IMR-90 (cell line): Measurements from ENCODE around the gene COG3. TPM values are rescaled to one million over a fixed set of nuclear protein-coding genes. Genes with fewer than 3 reads are reported as not detected.

Experiments used
- ATAC-seq: fragments of 200-7000 bp; cut with Tn5 transposase; 2 replicates; pipeline ENCODE4 v1.9.1; 2020; ENCODE audit warnings: low read depth, mild to moderate bottlenecking, moderate library complexity
- BruUV-seq: library from RNA; stranded (reverse); fragments of 400-500 nt; replicated peaks from 2 replicates; lab custom pipeline; 2021; lab: Mats Ljungman, UMichigan
- CTCF ChIA-PET: fragments of 300-600 bp; formaldehyde crosslinking; extraction: SDS; loops from one replicate; lab custom pipeline; 2021; ENCODE audit warnings: antibody characterized with exemption; lab: Yijun Ruan, JAX
- POLR2A ChIA-PET: fragments of 300-600 bp; sonication (Branson Sonifier 250); formaldehyde crosslinking; loops from one replicate; lab custom pipeline; 2022; ENCODE audit warnings: antibody characterized with exemption; ENCODE audit not compliant: unreplicated experiment; lab: Charles Lee
- DNase-seq: peaks from one replicate; pipeline ENCODE4 v3.0.0; 2013
- H2AFZ ChIP-seq: replicated peaks from 2 replicates; pipeline ENCODE3; 2013; ENCODE audit warnings: low read length, mild to moderate bottlenecking; ENCODE audit not compliant: poor library complexity
- H2AK5ac ChIP-seq: 2 replicates; pipeline ENCODE4 v1.6.1; 2013; ENCODE audit warnings: low read depth, low read length, inconsistent platforms
- H2AK9ac ChIP-seq: replicated peaks from 2 replicates; pipeline ENCODE3; 2013; ENCODE audit warnings: mild to moderate bottlenecking, low read depth, low read length, moderate library complexity; ENCODE audit not compliant: poor library complexity
- H2BK120ac ChIP-seq: 2 replicates; pipeline ENCODE4 v1.6.1; 2013; ENCODE audit warnings: low read depth, low read length, inconsistent platforms
- H2BK15ac ChIP-seq: 3 replicates; pipeline ENCODE4 v1.6.1; 2013; ENCODE audit warnings: low read depth, low read length, inconsistent platforms
- H2BK20ac ChIP-seq: 2 replicates; pipeline ENCODE4 v1.6.1; 2013; ENCODE audit warnings: low read depth, mild to moderate bottlenecking, inconsistent platforms, low read length, moderate library complexity
- H2BK5ac ChIP-seq: 2 replicates; pipeline ENCODE4 v1.6.1; 2013; ENCODE audit warnings: mild to moderate bottlenecking, low read depth, low read length, inconsistent platforms; ENCODE audit not compliant: poor library complexity, severe bottlenecking
- H3K14ac ChIP-seq: replicated peaks from 2 replicates; pipeline ENCODE4 v1.6.1; 2013; ENCODE audit warnings: low read depth, low read length, inconsistent platforms
- H3K18ac ChIP-seq: 2 replicates; pipeline ENCODE4 v1.6.1; 2013; ENCODE audit warnings: low read depth, low read length, control low read depth
- H3K23ac ChIP-seq: 2 replicates; pipeline ENCODE4 v1.6.1; 2013; ENCODE audit warnings: low read depth, low read length, inconsistent platforms
- H3K27ac ChIP-seq: 2 replicates; pipeline ENCODE4 v1.5.1; 2013; ENCODE audit warnings: mild to moderate bottlenecking, control low read depth, low read length; ENCODE audit not compliant: insufficient read depth
- H3K27me3 ChIP-seq: 2 replicates; pipeline ENCODE4 v1.6.1; 2013; ENCODE audit warnings: low read length; ENCODE audit not compliant: control insufficient read depth, insufficient read depth
- H3K36me3 ChIP-seq: 2 replicates; pipeline ENCODE4 v1.6.1; 2013; ENCODE audit warnings: low read length, mixed read lengths; ENCODE audit not compliant: control insufficient read depth, insufficient read depth
- H3K4ac ChIP-seq: 2 replicates; pipeline ENCODE4 v1.6.1; 2013; ENCODE audit warnings: low read depth, low read length, inconsistent platforms
- H3K4me1 ChIP-seq: 2 replicates; pipeline ENCODE4 v1.6.1; 2013; ENCODE audit warnings: low read length, mixed read lengths; ENCODE audit not compliant: control insufficient read depth, insufficient read depth
- H3K4me2 ChIP-seq: 2 replicates; pipeline ENCODE4 v1.6.1; 2013; ENCODE audit warnings: low read depth, mild to moderate bottlenecking, control low read depth, low read length, moderate library complexity
- H3K4me3 ChIP-seq: 2 replicates; pipeline ENCODE4 v1.5.1; 2013; ENCODE audit warnings: low read depth, mild to moderate bottlenecking, control low read depth, low read length, moderate library complexity; ENCODE audit not compliant: insufficient read depth
- H3K56ac ChIP-seq: 2 replicates; pipeline ENCODE4 v1.6.1; 2013; ENCODE audit warnings: low read length, inconsistent platforms; ENCODE audit not compliant: insufficient read depth; ENCODE audit errors: extremely low read depth
- H3K79me1 ChIP-seq, 2 experiments: 2 replicates each; pipeline ENCODE4 v1.6.1; 2013; ENCODE audit warnings: low read length in 2 of 2, inconsistent platforms in 1 of 2, low read depth in 1 of 2
- H3K9ac ChIP-seq: 2 replicates; pipeline ENCODE4 v1.6.1; 2013; ENCODE audit warnings: low read depth, low read length, control low read depth
- H3K9me1 ChIP-seq: 2 replicates; pipeline ENCODE4 v1.6.1; 2013; ENCODE audit warnings: low read length, inconsistent platforms; ENCODE audit not compliant: insufficient read depth
- H3K9me3 ChIP-seq: 2 replicates; pipeline ENCODE4 v1.6.1; 2013; ENCODE audit warnings: low read length; ENCODE audit not compliant: control insufficient read depth, insufficient read depth
- H4K20me1 ChIP-seq: 2 replicates; pipeline ENCODE4 v1.6.1; 2013; ENCODE audit warnings: low read length, inconsistent platforms; ENCODE audit not compliant: insufficient read depth
- H4K5ac ChIP-seq: 2 replicates; pipeline ENCODE4 v1.6.1; 2013; ENCODE audit warnings: mild to moderate bottlenecking, low read depth, low read length, control low read depth
- H4K8ac ChIP-seq, 2 experiments: 2 replicates each; pipeline ENCODE4 v1.6.1; 2013; ENCODE audit warnings: low read depth in 2 of 2, low read length in 2 of 2, control low read depth in 1 of 2, inconsistent platforms in 1 of 2
- H4K91ac ChIP-seq: 2 replicates; pipeline ENCODE4 v1.6.1; 2013; ENCODE audit warnings: low read depth, low read length, inconsistent platforms; ENCODE audit not compliant: insufficient read depth
- MAFK ChIP-seq: IDR thresholded peaks from 2 replicates; pipeline ENCODE4 v1.6.1; 2012; ENCODE audit warnings: low read depth, low read length, improper control_type of control experiment
- MAZ ChIP-seq: IDR thresholded peaks from 2 replicates; pipeline ENCODE4 v1.6.1; 2012; ENCODE audit warnings: low read depth, mild to moderate bottlenecking, low read length, improper control_type of control experiment, moderate library complexity, borderline replicate concordance
- MXI1 ChIP-seq: IDR thresholded peaks from 2 replicates; pipeline ENCODE4 v1.6.1; 2012; ENCODE audit warnings: low read depth, mild to moderate bottlenecking, low read length, moderate library complexity, borderline replicate concordance
- POLR2A ChIP-seq: IDR thresholded peaks from 2 replicates; pipeline ENCODE4 v1.6.1; 2012; ENCODE audit warnings: mild to moderate bottlenecking, low read depth, low read length
- RCOR1 ChIP-seq: IDR thresholded peaks from 2 replicates; pipeline ENCODE4 v1.6.1; 2012; ENCODE audit warnings: mild to moderate bottlenecking, low read length, improper control_type of control experiment; ENCODE audit not compliant: insufficient replicate concordance
- RFX5 ChIP-seq: IDR thresholded peaks from 2 replicates; pipeline ENCODE4 v1.8.0; 2012; ENCODE audit warnings: low read depth, mild to moderate bottlenecking, low read length, moderate library complexity
- WGBS, 2 experiments: methylation state at CpG; one replicate each; pipeline versions ENCODE4 v1.1.5 to v1.1.7; 2013; ENCODE audit warnings: missing lambda C conversion rate in 2 of 2; ENCODE audit not compliant: insufficient read length in 1 of 2; ENCODE audit errors: extremely low coverage in 2 of 2; 5-methylcytosine and 5-hydroxymethylcytosine counted together
- dilution Hi-C: fragments of 300-500 bp; cut with HindIII; formaldehyde crosslinking; loops from one replicate; pipeline ENCODE4 v1.14.3; 2018; ENCODE audit warnings: low sequenced_read_pairs; ENCODE audit not compliant: unreplicated experiment
- in situ Hi-C: fragments of 300-500 bp; cut with MboI; formaldehyde crosslinking; loops from 3 replicates; pipeline ENCODE4 v1.14.3; 2019; ENCODE audit warnings: low sequenced_read_pairs, inconsistent platforms, mixed read lengths
- intact Hi-C: fragments of 100-400 bp; cut with micrococcal nuclease; formaldehyde crosslinking; loops from 2 replicates; pipeline ENCODE4 v1.10.0; 2022
- polyA plus RNA-seq, 3 experiments: library from polyadenylated mRNA; depleted of rRNA; stranded (reverse); fragments of >200 nt; gene quantifications; 2 replicates each; pipeline ENCODE4 v1.2.3, GENCODE V29; 2012; ENCODE audit warnings: low replicate concordance in 1 of 3
- total RNA-seq: library from RNA; depleted of rRNA; stranded (reverse); fragments of >200 nt; gene quantifications from 2 replicates; pipeline ENCODE4 v1.2.3, GENCODE V29; 2012
- TF ChIP-seq, protein P1 (sequence below): fragments of 150-350 bp; IDR thresholded peaks from 2 replicates; pipeline ENCODE4 v1.6.1; 2016; ENCODE audit warnings: low read depth, mild to moderate bottlenecking, low read length, moderate library complexity, borderline replicate concordance

Gene COG3
- total and polyA plus RNA-seq, 2 of the 4 experiments (the other 2 are of a cell fraction), result 21.7 to 31.9 TPM

DNA sequence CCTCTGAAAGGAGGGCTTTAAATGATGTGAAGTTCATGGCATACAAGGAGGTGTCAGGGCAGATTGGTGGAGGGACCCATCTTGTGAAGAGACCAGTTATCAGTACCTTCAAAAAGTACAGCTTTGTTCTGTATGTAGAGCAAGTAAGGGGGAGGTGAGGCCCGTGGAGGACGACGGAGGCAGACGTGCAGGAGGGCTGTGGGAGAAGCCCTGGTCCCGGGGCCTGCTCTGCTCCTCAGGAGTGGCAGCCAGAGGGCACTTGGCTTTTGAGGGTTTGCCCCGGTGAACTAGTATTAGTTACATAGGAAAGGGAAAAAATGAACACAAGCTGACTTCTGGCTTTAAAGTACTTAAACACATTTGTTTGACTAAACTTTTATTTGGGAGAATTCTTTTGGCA, 42.1 kb downstream of the COG3 start:
- Histone ChIP-seq H3K79me1 (peaks cover 31 to 47% of the 10 kb centered on the region in 2 experiments), H4K91ac (no peak overlapping the region), H3K27ac (peak overlapping the region; percentile 22; the same call in 1 of the 2 replicates), H2AFZ (no peak overlapping the region), H2BK15ac (no peak overlapping the region), H2BK20ac (no peak overlapping the region), H4K20me1 (no peaks in the 10 kb centered on the region; the same call in 1 of the 2 replicates), H4K8ac (no peak overlapping the region), H3K27me3 (no peaks in the 10 kb centered on the region), H3K4me1 (peaks cover 3% of the 10 kb centered on the region; the same call in 1 of the 2 replicates), H3K9me3 (no peaks in the 10 kb centered on the region), H3K36me3 (peaks cover 35% of the 10 kb centered on the region), H2AK5ac (no peak overlapping the region), H2BK5ac (no peak overlapping the region), H2AK9ac (no peak overlapping the region), H3K4ac (no peak overlapping the region), H3K56ac (no peak overlapping the region), H3K14ac (no peak overlapping the region), H3K4me2 (no peak overlapping the region), H3K18ac (no peak overlapping the region; the same call in 1 of the 2 replicates), H3K9ac (no peak overlapping the region), H3K9me1 (peaks cover 12% of the 10 kb centered on the region), H4K5ac (peak overlapping the region; percentile 36; the same call in 1 of the 2 replicates), H3K4me3 (no peak overlapping the region), H2BK120ac (no peak overlapping the region), H3K23ac (no peak overlapping the region)
- intact Hi-C loops, result no loop called here
- CTCF ChIA-PET, result no interaction called here
- POLR2A ChIA-PET, result interaction anchor here (0.6 kb wide), 1 partner anchor 13 kb away, joined by 3 read pairs; no protein-coding TSS in a partner anchor
- DNase-seq (no peak), ATAC-seq (no peak)
- no TSS peak for BruUV-seq
- in situ Hi-C loops, result no loop called here
- TF ChIP-seq MAFK, result no peak
- TF ChIP-seq RCOR1, result no peak
- TF ChIP-seq RFX5, result no peak
- TF ChIP-seq, protein P1, sequence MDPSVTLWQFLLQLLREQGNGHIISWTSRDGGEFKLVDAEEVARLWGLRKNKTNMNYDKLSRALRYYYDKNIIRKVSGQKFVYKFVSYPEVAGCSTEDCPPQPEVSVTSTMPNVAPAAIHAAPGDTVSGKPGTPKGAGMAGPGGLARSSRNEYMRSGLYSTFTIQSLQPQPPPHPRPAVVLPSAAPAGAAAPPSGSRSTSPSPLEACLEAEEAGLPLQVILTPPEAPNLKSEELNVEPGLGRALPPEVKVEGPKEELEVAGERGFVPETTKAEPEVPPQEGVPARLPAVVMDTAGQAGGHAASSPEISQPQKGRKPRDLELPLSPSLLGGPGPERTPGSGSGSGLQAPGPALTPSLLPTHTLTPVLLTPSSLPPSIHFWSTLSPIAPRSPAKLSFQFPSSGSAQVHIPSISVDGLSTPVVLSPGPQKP, result no peak
- TF ChIP-seq MAZ, result no peak
- TF ChIP-seq MXI1, result no peak
- TF ChIP-seq POLR2A, result no peak
- dilution Hi-C loops, result no loop called here
- WGBS, 2 experiments, result 84% methylated on average over 5 of the region's 6 CpGs; no CpG with 5 or more reads in 1 of the 2 experiments
